ENCODE results near the gene PPP2CA. TPM values are rescaled to one million over a fixed set of nuclear protein-coding genes. Genes with fewer than 3 reads are reported as not detected.
"Not testable (repeated sequence)": the region's sequence is repeated elsewhere in the genome, so short reads cannot be mapped to it uniquely, and the experiment has no call there.

PPP2CA gene
- total RNA-seq, 1 donor from 2014 or later, result 163 TPM

GRCh38 chr5:134153241-134153640 is 72.6 kb downstream of the PPP2CA start:
- Histone ChIP-seq H3K27ac (replicated peaks) (no peak overlapping the region), H3K4me1 (peaks cover 36% of the 10 kb centered on the region), H3K4me3 (no peak overlapping the region), H3K27me3 (ENCODE audit: low read depth) (no peaks in the 10 kb centered on the region), H3K9me3 (replicated peaks) (no peaks in the 10 kb centered on the region), H3K36me3 (peaks cover 80% of the 10 kb centered on the region)
- DNase-seq, result no peak
- intact Hi-C loops (cut with micrococcal nuclease), result no loop called here
- no peak for TF ChIP-seq CTCF (IDR thresholded peaks at IDR 0.05; ENCODE audit: borderline replicate concordance)

GRCh38 chr5:134152173-134152832 is 73.6 kb downstream of the PPP2CA start:
- H3K9me3 ChIP-seq (replicated peaks); H3K27ac ChIP-seq (replicated peaks); DNase-seq; H3K4me3 ChIP-seq; intact Hi-C loops (cut with micrococcal nuclease); H3K27me3 ChIP-seq (ENCODE audit: low read depth): not testable (repeated sequence)
- H3K36me3 ChIP-seq, result peaks cover 76% of the 10 kb centered on the region
- H3K4me1 ChIP-seq, result peaks cover 37% of the 10 kb centered on the region

- H3K9me3 ChIP-seq (replicated peaks), result no peaks in the 10 kb centered on the region
- peaks cover 42% of the 10 kb centered on the region for H3K4me1 ChIP-seq
- TF ChIP-seq CTCF (IDR thresholded peaks at IDR 0.05; ENCODE audit: borderline replicate concordance), result no peak
- no peak overlapping the region for H3K4me3 ChIP-seq
- no peaks in the 10 kb centered on the region for H3K27me3 ChIP-seq (ENCODE audit: low read depth)
- intact Hi-C loops (cut with micrococcal nuclease), result no loop called here
- H3K27ac ChIP-seq (replicated peaks), result no peak overlapping the region
- DNase-seq, result no peak
- H3K36me3 ChIP-seq, result peaks cover 73% of the 10 kb centered on the region
Measured at GRCh38 chr5:134151723-134152122, 74.2 kb downstream of the PPP2CA start.

- Histone ChIP-seq H3K36me3 (peaks cover 65% of the 10 kb centered on the region), H3K4me1 (peaks cover 60% of the 10 kb centered on the region), H3K27ac (replicated peaks) (peak overlapping the region; percentile 36), H3K9me3 (replicated peaks) (no peaks in the 10 kb centered on the region), H3K27me3 (ENCODE audit: low read depth) (no peaks in the 10 kb centered on the region), H3K4me3 (no peak overlapping the region)
- no peak for TF ChIP-seq CTCF (IDR thresholded peaks at IDR 0.05; ENCODE audit: borderline replicate concordance)
- intact Hi-C loops (cut with micrococcal nuclease), result no loop called here
- DNase-seq, result no peak
Measured at GRCh38 chr5:134149571-134150303, 76.1 kb downstream of the PPP2CA start.

- Histone ChIP-seq H3K4me3 (no peak overlapping the region), H3K4me1 (peaks cover 61% of the 10 kb centered on the region), H3K36me3 (peaks cover 60% of the 10 kb centered on the region), H3K9me3 (replicated peaks) (no peaks in the 10 kb centered on the region), H3K27ac (replicated peaks) (peak overlapping the region; percentile 36), H3K27me3 (ENCODE audit: low read depth) (no peaks in the 10 kb centered on the region)
- no peak for DNase-seq
- intact Hi-C loops (cut with micrococcal nuclease), result no loop called here
- no peak for TF ChIP-seq CTCF (IDR thresholded peaks at IDR 0.05; ENCODE audit: borderline replicate concordance)
Measured at GRCh38 chr5:134148986-134149539, 76.8 kb downstream of the PPP2CA start.

GRCh38 chr5:134148316-134148715 is 77.6 kb downstream of the PPP2CA start:
- Histone ChIP-seq H3K27ac (replicated peaks) (no peak overlapping the region), H3K27me3 (ENCODE audit: low read depth) (no peaks in the 10 kb centered on the region), H3K9me3 (replicated peaks) (no peaks in the 10 kb centered on the region), H3K36me3 (peaks cover 57% of the 10 kb centered on the region), H3K4me3 (no peak overlapping the region), H3K4me1 (peaks cover 61% of the 10 kb centered on the region)
- no peak for TF ChIP-seq CTCF (IDR thresholded peaks at IDR 0.05; ENCODE audit: borderline replicate concordance)
- intact Hi-C loops (cut with micrococcal nuclease), result no loop called here
- no peak for DNase-seq
